ENCODE results near the gene TBCCD1. TPM values are rescaled to one million over a fixed set of nuclear protein-coding genes. Genes with fewer than 3 reads are reported as not detected.

TBCCD1 gene
- polyA plus RNA-seq, 1 donor from 2014 or later = 13.4 TPM

DNA sequence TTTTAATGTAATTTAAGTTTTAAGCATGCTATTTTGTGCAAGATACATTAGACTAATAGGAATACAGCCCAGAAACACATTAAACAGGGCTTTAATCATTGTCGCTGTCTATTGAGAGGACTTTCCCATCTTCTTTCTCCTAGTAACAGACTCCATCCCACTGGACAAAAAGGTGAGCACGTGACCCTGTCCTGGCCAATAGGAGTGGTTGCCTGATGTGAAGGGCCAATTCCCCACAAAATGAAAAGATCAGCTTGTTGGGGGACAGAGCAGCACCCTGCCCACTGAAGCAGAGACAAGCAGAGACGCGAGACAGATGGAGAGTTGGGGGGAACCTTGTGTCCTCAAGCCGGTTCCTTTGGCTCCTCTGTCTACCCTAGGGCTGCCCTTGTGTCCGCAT is 44.1 kb downstream of the TBCCD1 start:
- no peaks in the 10 kb centered on the region for H3K36me3 ChIP-seq (ENCODE audit: insufficient read depth, low read length)
- no peaks in the 10 kb centered on the region for H3K27me3 ChIP-seq (ENCODE audit: insufficient read depth, low read depth, low read length)
- H3K9me3 ChIP-seq (ENCODE audit: low read length) = no peaks in the 10 kb centered on the region
- no peaks in the 10 kb centered on the region for H3K9me2 ChIP-seq (ENCODE audit: insufficient read depth, low read length)
- no peaks in the 10 kb centered on the region for H3K79me2 ChIP-seq (replicated peaks; ENCODE audit: insufficient read depth, low read length)
- H3K9ac ChIP-seq (ENCODE audit: low read length) = no peak overlapping the region
- H3F3A ChIP-seq (ENCODE audit: insufficient read depth, low read length, poor library complexity, severe bottlenecking) = no peaks in the 10 kb centered on the region
- H2AFZ ChIP-seq (ENCODE audit: low read depth, low read length) = no peak overlapping the region
- H3K27ac ChIP-seq (ENCODE audit: low read length) = no peak overlapping the region
- H4K20me1 ChIP-seq (ENCODE audit: insufficient read depth) = no peaks in the 10 kb centered on the region
- no peak overlapping the region for H3K4me3 ChIP-seq (ENCODE audit: low read length)
- H3K4me2 ChIP-seq (ENCODE audit: low read length) = no peak overlapping the region
- TF ChIP-seq TAF1 (IDR thresholded peaks at IDR 0.05; ENCODE audit: low read depth) = no peak
- TF ChIP-seq EZH2 (IDR thresholded peaks at IDR 0.05; ENCODE audit: borderline replicate concordance, insufficient read depth, low read length, poor library complexity, severe bottlenecking) = no peak
- no peak for TF ChIP-seq REST (IDR thresholded peaks at IDR 0.05; ENCODE audit: borderline replicate concordance)
- no peak for TF ChIP-seq CTCF (IDR thresholded peaks at IDR 0.05; ENCODE audit: poor library complexity, severe bottlenecking)
- no peak for TF ChIP-seq SMC3 (conservative IDR thresholded peaks at IDR 0.05; ENCODE audit: poor library complexity)

- Histone ChIP-seq H4K20me1 (ENCODE audit: insufficient read depth) (no peaks in the 10 kb centered on the region), H3K27me3 (ENCODE audit: insufficient read depth, low read depth, low read length) (no peaks in the 10 kb centered on the region), H3K9me3 (ENCODE audit: low read length) (no peaks in the 10 kb centered on the region), H3F3A (ENCODE audit: insufficient read depth, low read length, poor library complexity, severe bottlenecking) (no peaks in the 10 kb centered on the region), H3K36me3 (ENCODE audit: insufficient read depth, low read length) (no peaks in the 10 kb centered on the region), H3K4me3 (ENCODE audit: low read length) (no peak overlapping the region), H3K9ac (ENCODE audit: low read length) (no peak overlapping the region), H3K4me2 (ENCODE audit: low read length) (no peak overlapping the region), H3K9me2 (ENCODE audit: insufficient read depth, low read length) (no peaks in the 10 kb centered on the region), H2AFZ (ENCODE audit: low read depth, low read length) (no peak overlapping the region), H3K79me2 (replicated peaks; ENCODE audit: insufficient read depth, low read length) (no peaks in the 10 kb centered on the region), H3K27ac (ENCODE audit: low read length) (no peak overlapping the region)
- no peak for TF ChIP-seq MXI1 (conservative IDR thresholded peaks at IDR 0.05; ENCODE audit: poor library complexity, severe bottlenecking)
- no peak for TF ChIP-seq SMC3 (conservative IDR thresholded peaks at IDR 0.05; ENCODE audit: poor library complexity)
- TF ChIP-seq TAF1 (IDR thresholded peaks at IDR 0.05; ENCODE audit: low read depth) = no peak
- no peak for TF ChIP-seq CTCF (IDR thresholded peaks at IDR 0.05; ENCODE audit: poor library complexity, severe bottlenecking)
- no peak for TF ChIP-seq REST (IDR thresholded peaks at IDR 0.05; ENCODE audit: borderline replicate concordance)
- TF ChIP-seq RAD21 (conservative IDR thresholded peaks at IDR 0.05) = no peak
- TF ChIP-seq EZH2 (IDR thresholded peaks at IDR 0.05; ENCODE audit: borderline replicate concordance, insufficient read depth, low read length, poor library complexity, severe bottlenecking) = no peak
- TF ChIP-seq EP300 (conservative IDR thresholded peaks at IDR 0.05; ENCODE audit: poor library complexity, severe bottlenecking) = no peak
Measured at GRCh38 chr3:186520957-186521842, 45.9 kb downstream of the TBCCD1 start.

Data from neural cell (in vitro differentiated cells).